H9 (cell line): Measurements from ENCODE around the gene METRN. TPM values are rescaled to one million over a fixed set of nuclear protein-coding genes. Genes with fewer than 3 reads are reported as not detected.

Experiments
- DNase-seq: peaks from one replicate; pipeline ENCODE4 v3.0.0-alpha.2; 2017
- H2AFZ ChIP-seq: one replicate; pipeline ENCODE4 v1.6.1; 2013; ENCODE audit warnings: mild to moderate bottlenecking, low read length, control low read depth, moderate library complexity
- H2AK5ac ChIP-seq: 2 replicates; pipeline ENCODE4 v1.6.1; 2013; ENCODE audit warnings: low read length, control low read depth, mixed read lengths; ENCODE audit not compliant: insufficient read length
- H2BK120ac ChIP-seq: one replicate; pipeline ENCODE4 v1.6.1; 2013; ENCODE audit warnings: low read depth, mild to moderate bottlenecking, low read length, control low read depth, inconsistent platforms; ENCODE audit not compliant: poor library complexity, severe bottlenecking
- H2BK12ac ChIP-seq: 2 replicates; pipeline ENCODE4 v1.6.1; 2013; ENCODE audit warnings: low read length, control low read depth, mixed read lengths, low read depth; ENCODE audit not compliant: insufficient read length
- H2BK15ac ChIP-seq: 2 replicates; pipeline ENCODE4 v1.6.1; 2013; ENCODE audit warnings: low read depth, low read length, control low read depth
- H2BK20ac ChIP-seq: one replicate; pipeline ENCODE4 v1.6.1; 2013; ENCODE audit warnings: low read depth, mild to moderate bottlenecking, low read length, control low read depth, inconsistent platforms; ENCODE audit not compliant: poor library complexity, severe bottlenecking
- H2BK5ac ChIP-seq: 2 replicates; pipeline ENCODE4 v1.6.1; 2013; ENCODE audit warnings: low read length, control low read depth, mixed read lengths; ENCODE audit not compliant: insufficient read length
- H3K14ac ChIP-seq: 2 replicates; pipeline ENCODE4 v1.6.1; 2013; ENCODE audit warnings: low read length, control low read depth; ENCODE audit not compliant: insufficient read depth
- H3K18ac ChIP-seq: 2 replicates; pipeline ENCODE4 v1.6.1; 2013; ENCODE audit warnings: low read depth, mild to moderate bottlenecking, mixed read lengths, low read length, control low read depth; ENCODE audit not compliant: insufficient read length
- H3K23ac ChIP-seq: 2 replicates; pipeline ENCODE4 v1.6.1; 2013; ENCODE audit warnings: low read length, control low read depth, mixed read lengths, low read depth; ENCODE audit not compliant: insufficient read length
- H3K23me2 ChIP-seq: 2 replicates; pipeline ENCODE4 v1.6.1; 2013; ENCODE audit warnings: low read depth, mild to moderate bottlenecking, mixed read lengths, low read length, control low read depth; ENCODE audit not compliant: insufficient read length, poor library complexity, severe bottlenecking
- H3K27ac ChIP-seq: 2 replicates; pipeline ENCODE4 v1.5.1; 2013; ENCODE audit warnings: low read length, control low read depth, mixed read lengths, low read depth; ENCODE audit not compliant: insufficient read length
- H3K27me3 ChIP-seq: 2 replicates; pipeline ENCODE4 v1.6.1; 2013; ENCODE audit warnings: low read length, control low read depth, inconsistent platforms; ENCODE audit not compliant: insufficient read depth
- H3K4ac ChIP-seq: 2 replicates; pipeline ENCODE4 v1.6.1; 2013; ENCODE audit warnings: low read depth, mild to moderate bottlenecking, control low read depth, inconsistent platforms, low read length, moderate library complexity
- H3K4me1 ChIP-seq: 2 replicates; pipeline ENCODE4 v1.6.1; 2013; ENCODE audit warnings: low read length, control low read depth, inconsistent platforms; ENCODE audit not compliant: insufficient read depth
- H3K4me2 ChIP-seq: 2 replicates; pipeline ENCODE4 v1.6.1; 2013; ENCODE audit warnings: low read length, control low read depth, mixed read lengths; ENCODE audit not compliant: insufficient read length, insufficient read depth
- H3K56ac ChIP-seq: 2 replicates; pipeline ENCODE4 v1.6.1; 2013; ENCODE audit warnings: low read depth, mild to moderate bottlenecking, mixed read lengths, low read length, control low read depth; ENCODE audit not compliant: insufficient read length
- H3K79me1 ChIP-seq: 2 replicates; pipeline ENCODE4 v1.6.1; 2013; ENCODE audit warnings: low read depth, mild to moderate bottlenecking, moderate library complexity, low read length, control low read depth, inconsistent platforms; ENCODE audit not compliant: insufficient read depth, poor library complexity, severe bottlenecking
- H3K79me2 ChIP-seq: 2 replicates; pipeline ENCODE4 v1.6.1; 2013; ENCODE audit warnings: low read length, control low read depth, inconsistent platforms; ENCODE audit not compliant: insufficient read depth
- H3K9ac ChIP-seq: 2 replicates; pipeline ENCODE4 v1.6.1; 2013; ENCODE audit warnings: low read length, control low read depth, mixed read lengths; ENCODE audit not compliant: insufficient read length; ENCODE audit errors: extremely low read depth
- H3K9me3 ChIP-seq: one replicate; pipeline ENCODE4 v1.6.1; 2013; ENCODE audit warnings: low read depth, low read length, inconsistent platforms; ENCODE audit not compliant: control insufficient read depth
- H3T11ph ChIP-seq: one replicate; pipeline ENCODE4 v1.6.1; 2013; ENCODE audit warnings: mild to moderate bottlenecking, low read length, control low read depth, inconsistent platforms
- H4K20me1 ChIP-seq: one replicate; pipeline ENCODE4 v1.6.1; 2013; ENCODE audit not compliant: control insufficient read depth, insufficient read length, insufficient read depth
- H4K5ac ChIP-seq: 2 replicates; pipeline ENCODE4 v1.6.1; 2013; ENCODE audit warnings: low read depth, mild to moderate bottlenecking, mixed read lengths, low read length, control low read depth; ENCODE audit not compliant: insufficient read length
- H4K8ac ChIP-seq: replicated peaks from 2 replicates; pipeline ENCODE4 v1.6.1; 2013; ENCODE audit warnings: low read length, control low read depth, mixed read lengths, low read depth; ENCODE audit not compliant: insufficient read length
- H4K91ac ChIP-seq: 2 replicates; pipeline ENCODE4 v1.6.1; 2013; ENCODE audit warnings: low read depth, mild to moderate bottlenecking, moderate library complexity, mixed read lengths, low read length, control low read depth; ENCODE audit not compliant: insufficient read length
- H3K27ac Mint-ChIP-seq, 3 experiments: 2 replicates in 2 of 3; 3 replicates in 1 of 3; pipeline ENCODE4 v1.8.0; 2020 to 2021; ENCODE audit warnings: mixed read lengths in 3 of 3, mild to moderate bottlenecking in 1 of 3, moderate library complexity in 1 of 3
- H3K27me3 Mint-ChIP-seq: 2 replicates; pipeline ENCODE4 v1.8.0; 2021; ENCODE audit warnings: low read depth, mild to moderate bottlenecking, moderate library complexity, mixed read lengths
- H3K36me3 Mint-ChIP-seq, 3 experiments: 2 replicates in 2 of 3; 3 replicates in 1 of 3; pipeline ENCODE4 v1.8.0; 2020 to 2021; ENCODE audit warnings: low read depth in 3 of 3, mixed read lengths in 3 of 3; ENCODE audit not compliant: insufficient read depth in 1 of 3
- H3K4me1 Mint-ChIP-seq, 2 experiments: 2 replicates each; pipeline ENCODE4 v1.8.0; 2020; ENCODE audit warnings: mixed read lengths in 2 of 2
- H3K4me3 Mint-ChIP-seq, 2 experiments: 2 replicates in 1 of 2; 3 replicates in 1 of 2; pipeline ENCODE4 v1.8.0; 2020 to 2021; ENCODE audit warnings: mild to moderate bottlenecking in 2 of 2, mixed read lengths in 2 of 2, moderate library complexity in 1 of 2
- H3K9me3 Mint-ChIP-seq, 2 experiments: 2 replicates in 1 of 2; 3 replicates in 1 of 2; pipeline ENCODE4 v1.8.0; 2020; ENCODE audit warnings: mild to moderate bottlenecking in 2 of 2, mixed read lengths in 2 of 2, moderate library complexity in 1 of 2
- CTCF ChIP-seq: fragments of 200-600 bp; sonication (generic); conservative IDR thresholded peaks from 3 replicates; pipeline ENCODE4 v1.8.0; 2021; ENCODE audit warnings: antibody characterized with exemption, mild to moderate bottlenecking
- WGBS: extraction: QIAGEN DNeasy Blood & Tissue Kit; methylation state at CpG from one replicate; pipeline ENCODE4 v1.1.7; 2013; ENCODE audit warnings: missing lambda C conversion rate, low lambda C conversion rate, mixed read lengths; ENCODE audit not compliant: insufficient read length; ENCODE audit errors: extremely low coverage; 5-methylcytosine and 5-hydroxymethylcytosine counted together
- total RNA-seq: library from RNA; stranded (reverse); gene quantifications from 2 replicates; pipeline ENCODE4 v1.2.1, GENCODE V29; 2021

METRN gene
- total RNA-seq, 1 experiment from 2014 or later, result 26.2 TPM

GRCh38 chr16:708959-709358 lies 6.0 kb upstream of the METRN start:
- Histone ChIP-seq H2AK5ac (no peak overlapping the region), H3K56ac (no peak overlapping the region), H3T11ph (no peak overlapping the region), H3K79me2 (no peaks in the 10 kb centered on the region), H3K14ac (no peak overlapping the region), H2BK20ac (no peak overlapping the region), H3K9me3 (no peaks in the 10 kb centered on the region), H3K9ac (no peak overlapping the region), H2AFZ (no peak overlapping the region), H3K4ac (no peak overlapping the region), H3K4me1 (no peaks in the 10 kb centered on the region), H3K23ac (no peak overlapping the region), H4K20me1 (no peaks in the 10 kb centered on the region), H3K27ac (no peak overlapping the region), H3K4me2 (no peak overlapping the region), H2BK120ac (no peak overlapping the region), H4K8ac (no peak overlapping the region), H2BK15ac (no peak overlapping the region), H2BK12ac (no peak overlapping the region), H3K27me3 (peaks cover 24% of the 10 kb centered on the region; the same call in 1 of the 2 replicates), H4K91ac (no peak overlapping the region), H3K23me2 (peaks cover 4% of the 10 kb centered on the region), H2BK5ac (no peak overlapping the region), H4K5ac (no peak overlapping the region), H3K18ac (no peak overlapping the region), H3K79me1 (no peaks in the 10 kb centered on the region)
- Mint-ChIP-seq H3K9me3 (peaks cover 0 to 2% of the 10 kb centered on the region in 2 experiments; a peak in 2 of 5 replicates), H3K27ac (no peak overlapping the region), H3K4me3 (no peak overlapping the region), H3K27me3 (peaks cover 81% of the 10 kb centered on the region), H3K36me3 (no peaks in the 10 kb centered on the region), H3K4me1 (peaks cover 3 to 10% of the 10 kb centered on the region in 2 experiments; a peak in 3 of 4 replicates)
- no peak for DNase-seq
- no CpG with 5 or more reads among the region's 4 CpGs for WGBS
- no peak for TF ChIP-seq CTCF
